GM18508 (cell line): ENCODE results near the gene PHF21B.
"Not testable (repeated sequence)": the region's sequence is repeated elsewhere in the genome, so short reads cannot be mapped to it uniquely, and the experiment has no call there.

ENCODE experiments used
- ATAC-seq: cut with Tn5 transposase; IDR thresholded peaks from one replicate; pipeline ENCODE4 v1.9.1; 2021; ENCODE audit warnings: moderate number of reproducible peaks; ENCODE audit not compliant: insufficient read depth, unreplicated experiment

PHF21B gene

GRCh38 chr22:45009606-45010531 lies at the start of gene PHF21B:
TSS of gene PHF21B (minus strand) at chr22:45010005. CDS start at chr22:45009549, 456 bp downstream.
- ATAC-seq = no peak

- ATAC-seq = no peak
Observed at GRCh38 chr22:45059296-45059695, 49.5 kb upstream of the PHF21B start.

- ATAC-seq = no peak
Observed at GRCh38 chr22:45058622-45058912, 48.8 kb upstream of the PHF21B start.

- ATAC-seq = no peak
Observed at GRCh38 chr22:45055936-45056335, 46.1 kb upstream of the PHF21B start.

GRCh38 chr22:45053571-45053970 lies 43.8 kb upstream of the PHF21B start:
- ATAC-seq = no peak

GRCh38 chr22:45053094-45053493 lies 43.3 kb upstream of the PHF21B start:
- ATAC-seq = no peak

GRCh38 chr22:45052665-45053064 lies 42.9 kb upstream of the PHF21B start:
- ATAC-seq = not testable (repeated sequence)

GRCh38 chr22:45051946-45052345 lies 42.1 kb upstream of the PHF21B start:
- no peak for ATAC-seq

GRCh38 chr22:45051419-45051818 lies 41.6 kb upstream of the PHF21B start:
- ATAC-seq = no peak

GRCh38 chr22:45047260-45047659 lies 37.5 kb upstream of the PHF21B start:
- no peak for ATAC-seq

GRCh38 chr22:45045208-45045607 lies 35.4 kb upstream of the PHF21B start:
- no peak for ATAC-seq

GRCh38 chr22:45042263-45042662 lies 32.5 kb upstream of the PHF21B start:
- no peak for ATAC-seq

- ATAC-seq = no peak
Observed at GRCh38 chr22:45039133-45039532, 29.3 kb upstream of the PHF21B start.

- no peak for ATAC-seq
Observed at GRCh38 chr22:45036154-45036553, 26.3 kb upstream of the PHF21B start.

- ATAC-seq = no peak
Observed at GRCh38 chr22:45034821-45035220, 25.0 kb upstream of the PHF21B start.

GRCh38 chr22:45034156-45034555 lies 24.4 kb upstream of the PHF21B start:
- no peak for ATAC-seq

- ATAC-seq = no peak
Observed at GRCh38 chr22:45033136-45033535, 23.3 kb upstream of the PHF21B start.

- no peak for ATAC-seq
Observed at GRCh38 chr22:45031629-45032403, 22.0 kb upstream of the PHF21B start.

GRCh38 chr22:45029501-45029900 lies 19.7 kb upstream of the PHF21B start:
- ATAC-seq = no peak

GRCh38 chr22:45026511-45026910 lies 16.7 kb upstream of the PHF21B start:
- no peak for ATAC-seq

- no peak for ATAC-seq
Observed at GRCh38 chr22:45023431-45023830, 13.6 kb upstream of the PHF21B start.
